TTC549 (cell line): Measurements from ENCODE around the gene STOX2.
"Not testable (repeated sequence)": the region's sequence is repeated elsewhere in the genome, so short reads cannot be mapped to it uniquely, and the experiment has no call there.

Experiments used
- FAIRE-seq: peaks from 2 replicates; lab custom pipeline; 2012; peaks lifted over from hg19 to GRCh38; lab: Jason Lieb, UNC

STOX2 gene

DNA sequence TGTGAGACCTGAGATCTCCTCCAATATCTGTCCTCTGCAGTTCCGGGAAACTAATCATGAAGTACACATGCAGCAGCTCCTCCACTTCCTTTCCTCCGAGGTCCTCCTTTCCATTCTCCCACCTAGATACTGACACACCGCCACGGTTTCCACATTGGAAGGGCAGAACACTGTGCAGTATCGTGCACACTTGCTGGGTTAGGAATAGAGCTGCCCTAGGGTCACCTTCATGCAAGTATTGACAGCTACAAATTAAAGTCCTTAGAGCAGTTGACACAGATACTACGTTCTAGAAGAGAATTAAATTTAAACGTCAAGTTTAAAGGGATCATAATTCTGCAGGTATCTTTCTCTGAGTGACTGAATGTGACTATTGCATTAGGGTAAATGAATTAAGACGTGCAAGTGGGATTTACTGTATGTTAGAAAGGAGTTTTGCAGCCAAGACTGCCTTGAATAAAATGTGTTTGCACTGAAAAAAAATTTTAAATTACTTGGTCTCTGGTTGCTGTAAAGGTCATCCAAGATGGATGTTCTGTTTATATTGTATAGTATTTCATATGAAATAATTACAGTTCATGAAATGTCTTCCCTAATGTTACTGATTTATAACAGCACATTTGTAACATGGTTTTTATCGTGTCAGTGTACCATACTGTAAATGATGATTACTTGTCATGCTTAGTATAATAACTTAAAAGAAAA is 117.7 kb downstream of the STOX2 start:
- no peak for FAIRE-seq

- no peak for FAIRE-seq
Observed at GRCh38 chr4:184024637-184025036, 119.5 kb downstream of the STOX2 start.

- FAIRE-seq = no peak
Observed at GRCh38 chr4:184028561-184029374, 123.7 kb downstream of the STOX2 start.

DNA sequence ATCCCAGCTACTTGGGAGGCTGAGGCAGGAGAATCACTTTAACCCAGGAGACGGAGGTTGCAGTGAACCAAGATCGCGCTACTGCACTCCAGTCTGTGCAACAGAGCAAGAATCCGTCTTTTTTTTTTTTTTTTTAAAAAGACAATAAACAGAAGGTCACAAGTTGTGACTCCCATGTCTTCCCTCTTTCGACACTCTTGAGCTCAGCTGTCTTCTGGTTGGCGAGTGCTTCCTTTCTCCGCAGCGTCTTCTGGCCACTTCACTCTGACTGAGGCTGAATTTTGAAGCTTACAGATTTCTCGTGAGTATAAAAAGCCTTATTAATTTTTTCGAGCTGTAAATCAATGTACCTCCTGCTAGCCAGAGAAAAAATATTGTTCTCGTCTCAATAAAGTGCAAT is 124.9 kb downstream of the STOX2 start:
- no peak for FAIRE-seq

GRCh38 chr4:184030764-184031163 is 125.7 kb downstream of the STOX2 start:
- FAIRE-seq = no peak

DNA sequence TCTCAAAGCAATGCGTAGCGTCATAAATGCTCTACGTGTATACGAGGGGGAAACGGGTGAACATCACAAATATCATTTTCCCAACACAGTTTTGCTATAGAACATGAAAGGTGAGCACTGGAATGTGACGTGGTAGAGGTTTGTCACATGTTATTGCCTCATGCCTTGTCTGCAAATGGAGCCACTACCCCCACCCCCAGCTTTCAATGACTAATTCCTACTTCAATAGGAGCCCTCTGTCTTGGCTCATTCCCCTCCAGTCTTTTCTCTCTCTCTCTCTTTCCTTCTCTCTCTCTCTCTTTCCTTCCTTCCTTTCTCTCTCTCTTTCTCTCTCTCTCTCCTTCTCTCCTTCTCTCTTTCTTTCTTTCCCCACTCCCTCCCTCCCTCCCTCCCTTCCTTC is 127.0 kb downstream of the STOX2 start:
- no peak for FAIRE-seq

DNA sequence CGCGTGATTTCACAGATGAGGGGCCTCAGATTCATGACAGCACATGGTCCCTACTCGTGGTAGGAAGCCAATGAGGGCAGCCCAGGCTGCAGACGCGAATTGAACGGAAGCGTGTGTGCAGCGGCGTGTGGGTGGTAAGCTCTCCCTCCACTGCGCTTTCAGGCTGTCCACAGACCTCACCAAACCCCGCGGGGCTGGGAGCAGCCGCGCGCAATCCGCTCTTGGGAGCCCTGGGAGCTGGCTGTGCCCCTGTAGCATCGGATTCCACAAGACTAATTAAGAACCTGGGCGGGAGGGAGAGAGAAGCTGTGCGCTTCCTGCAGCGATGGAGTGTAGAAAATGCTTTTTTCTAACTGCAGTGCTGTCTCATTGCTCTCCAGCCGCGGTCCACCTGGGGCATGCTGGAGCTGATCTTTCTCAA is 134.9 kb downstream of the STOX2 start:
- FAIRE-seq = no peak

DNA sequence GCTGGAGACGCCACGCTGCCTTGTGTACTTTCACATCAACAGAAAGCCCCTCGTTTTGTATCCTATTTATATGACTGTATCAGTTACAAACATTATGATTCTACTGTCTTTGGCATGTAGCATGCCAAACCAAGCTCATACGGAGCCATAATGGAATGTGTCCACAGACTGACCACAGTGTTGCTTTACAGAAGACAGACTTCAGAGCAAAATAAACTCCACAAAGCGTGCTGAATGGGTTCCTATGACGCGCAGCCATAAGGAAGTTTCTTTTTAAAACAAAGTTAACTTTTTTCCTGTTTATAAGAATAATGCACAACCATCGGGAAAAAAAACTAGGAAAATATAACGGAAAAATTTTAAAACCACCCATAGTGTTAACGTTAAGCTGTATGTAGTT is 136.0 kb downstream of the STOX2 start:
- FAIRE-seq = no peak

- FAIRE-seq = no peak
Observed at GRCh38 chr4:184046148-184046547, 141.0 kb downstream of the STOX2 start.

GRCh38 chr4:184051262-184051661 is 146.2 kb downstream of the STOX2 start:
- not testable (repeated sequence) for FAIRE-seq

- no peak for FAIRE-seq
Observed at GRCh38 chr4:184052616-184053015, 147.5 kb downstream of the STOX2 start.

GRCh38 chr4:184053434-184053833 is 148.3 kb downstream of the STOX2 start:
- FAIRE-seq = no peak

DNA sequence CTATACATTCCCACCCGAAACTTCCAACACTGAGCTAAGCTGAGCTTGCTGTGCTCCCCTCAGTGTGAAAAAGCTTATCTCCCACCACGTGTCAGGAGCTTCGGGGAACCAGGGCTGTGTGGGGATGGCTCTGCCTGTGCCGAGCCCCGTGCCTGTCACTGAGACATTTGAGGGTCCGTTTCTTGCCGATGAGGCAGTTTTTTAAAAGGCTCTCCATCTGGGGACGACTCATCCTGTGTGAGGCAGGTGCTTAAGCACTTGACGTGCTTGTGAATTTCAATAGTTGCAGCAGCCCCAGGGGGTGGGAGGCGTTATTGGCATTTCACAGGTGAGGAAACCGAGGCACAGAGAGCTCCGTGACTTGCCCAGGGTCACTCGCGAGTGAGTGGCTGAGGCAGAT is 151.8 kb downstream of the STOX2 start:
- no peak for FAIRE-seq

GRCh38 chr4:184058026-184058425 is 152.9 kb downstream of the STOX2 start:
- no peak for FAIRE-seq

GRCh38 chr4:184059099-184059498 is 154.0 kb downstream of the STOX2 start:
- no peak for FAIRE-seq

- no peak for FAIRE-seq
Observed at GRCh38 chr4:184061582-184061981, 156.5 kb downstream of the STOX2 start.

GRCh38 chr4:184062769-184063168 is 157.7 kb downstream of the STOX2 start:
- no peak for FAIRE-seq

GRCh38 chr4:184064877-184065276 is 159.8 kb downstream of the STOX2 start:
- FAIRE-seq = no peak

- no peak for FAIRE-seq
Observed at GRCh38 chr4:184066584-184067300, 161.6 kb downstream of the STOX2 start.

DNA sequence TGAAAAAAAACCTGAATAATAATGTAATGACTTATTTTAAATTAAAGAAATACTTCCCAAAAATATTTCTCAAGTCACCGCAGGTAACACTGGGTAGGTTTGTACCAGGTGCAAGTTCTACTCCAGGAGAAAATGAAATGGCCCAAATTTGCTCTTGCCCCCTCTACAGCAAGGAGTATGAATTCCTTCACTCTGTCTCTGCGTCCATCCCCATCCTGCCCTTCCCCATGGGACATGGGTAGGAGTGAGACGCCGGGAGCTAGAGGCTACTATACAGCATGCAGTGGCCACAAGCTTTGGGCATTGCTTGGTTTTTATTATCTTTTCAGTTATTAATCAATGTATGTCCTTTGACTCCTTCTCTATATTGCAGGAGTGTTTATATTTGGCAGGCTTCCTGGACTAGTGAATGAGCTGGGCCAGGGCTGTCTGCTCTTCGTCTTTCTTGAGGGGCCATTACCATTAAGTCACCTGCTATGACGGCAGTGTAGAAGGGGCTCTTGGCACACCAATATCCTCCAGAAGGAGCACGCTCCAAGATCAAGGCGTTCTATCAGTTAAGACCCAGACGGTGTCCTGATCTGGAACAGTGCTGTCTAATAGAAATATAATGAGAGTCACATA is 162.9 kb downstream of the STOX2 start:
- FAIRE-seq = no peak
